ENCODE data around the gene P2RY14. TPM values are rescaled to one million over a fixed set of nuclear protein-coding genes. Genes with fewer than 3 reads are reported as not detected.

Gene P2RY14
- total RNA-seq, 1 donor from 2014 or later: not detected

DNA sequence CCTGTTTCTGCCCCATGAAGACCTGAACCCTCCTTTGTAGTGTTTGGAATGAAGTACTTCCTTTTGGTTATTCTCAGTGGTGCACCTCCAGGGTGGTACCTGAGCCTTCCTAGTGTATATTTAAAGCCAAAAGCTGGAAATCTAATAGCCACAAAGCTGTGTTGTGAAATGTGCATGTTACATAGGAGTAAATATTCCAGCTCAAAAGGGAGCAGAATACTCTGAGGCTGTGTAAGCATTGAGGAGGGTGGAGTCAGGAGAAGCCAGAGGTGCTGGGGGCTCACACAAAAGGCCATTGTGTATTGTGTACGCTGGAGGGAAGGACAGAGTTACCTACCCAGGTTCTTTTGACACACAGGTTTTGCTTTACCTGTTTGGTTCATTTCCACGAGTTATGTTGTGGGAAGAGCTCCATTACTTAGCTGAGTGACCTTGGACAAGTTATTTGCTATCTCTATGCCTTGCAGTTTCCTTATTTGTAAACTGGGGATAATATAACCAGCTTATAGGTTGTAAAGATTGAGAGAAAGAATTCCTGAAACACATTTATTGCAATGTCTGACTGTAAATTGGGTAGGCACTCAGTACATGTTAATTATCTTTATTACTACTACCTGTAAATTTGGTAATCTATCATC lies 100.0 kb downstream of the P2RY14 start:
- H3F3A ChIP-seq (ENCODE audit: low read depth): no peaks in the 10 kb centered on the region
- Mint-ChIP-seq H3K27me3 (ENCODE audit: insufficient read depth, low read depth) (peaks cover 2% of the 10 kb centered on the region), H3K9me3 (no peaks in the 10 kb centered on the region), H3K27ac (no peak overlapping the region), H3K36me3 (peaks cover 2% of the 10 kb centered on the region), H3K4me1 (peaks cover 3% of the 10 kb centered on the region), H3K4me3 (no peak overlapping the region)
- H3K27me3 ChIP-seq: no peaks in the 10 kb centered on the region
- H3K4me3 ChIP-seq: no peak overlapping the region
- H3K9me3 ChIP-seq (ENCODE audit: low read depth): no peaks in the 10 kb centered on the region
- no peaks in the 10 kb centered on the region for H4K20me1 ChIP-seq (ENCODE audit: low read depth)
- no peak overlapping the region for H3K27ac ChIP-seq
- H3K4me1 ChIP-seq: no peaks in the 10 kb centered on the region
- H3K9ac ChIP-seq: no peak overlapping the region
- no peaks in the 10 kb centered on the region for H3K36me3 ChIP-seq
- no peak for DNase-seq (ENCODE audit: low spot score)
- no peak overlapping the region for H2AFZ ChIP-seq (replicated peaks)
- no peak overlapping the region for H3K4me2 ChIP-seq
- H3K79me2 ChIP-seq (ENCODE audit: low read depth): no peaks in the 10 kb centered on the region
- TF ChIP-seq, protein P1, sequence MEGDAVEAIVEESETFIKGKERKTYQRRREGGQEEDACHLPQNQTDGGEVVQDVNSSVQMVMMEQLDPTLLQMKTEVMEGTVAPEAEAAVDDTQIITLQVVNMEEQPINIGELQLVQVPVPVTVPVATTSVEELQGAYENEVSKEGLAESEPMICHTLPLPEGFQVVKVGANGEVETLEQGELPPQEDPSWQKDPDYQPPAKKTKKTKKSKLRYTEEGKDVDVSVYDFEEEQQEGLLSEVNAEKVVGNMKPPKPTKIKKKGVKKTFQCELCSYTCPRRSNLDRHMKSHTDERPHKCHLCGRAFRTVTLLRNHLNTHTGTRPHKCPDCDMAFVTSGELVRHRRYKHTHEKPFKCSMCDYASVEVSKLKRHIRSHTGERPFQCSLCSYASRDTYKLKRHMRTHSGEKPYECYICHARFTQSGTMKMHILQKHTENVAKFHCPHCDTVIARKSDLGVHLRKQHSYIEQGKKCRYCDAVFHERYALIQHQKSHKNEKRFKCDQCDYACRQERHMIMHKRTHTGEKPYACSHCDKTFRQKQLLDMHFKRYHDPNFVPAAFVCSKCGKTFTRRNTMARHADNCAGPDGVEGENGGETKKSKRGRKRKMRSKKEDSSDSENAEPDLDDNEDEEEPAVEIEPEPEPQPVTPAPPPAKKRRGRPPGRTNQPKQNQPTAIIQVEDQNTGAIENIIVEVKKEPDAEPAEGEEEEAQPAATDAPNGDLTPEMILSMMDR (IDR thresholded peaks at IDR 0.05): no peak
- TF ChIP-seq EZH2phosphoT487 (IDR thresholded peaks at IDR 0.05) (no peak), EZH2 (IDR thresholded peaks at IDR 0.05) (no peak)

DNA sequence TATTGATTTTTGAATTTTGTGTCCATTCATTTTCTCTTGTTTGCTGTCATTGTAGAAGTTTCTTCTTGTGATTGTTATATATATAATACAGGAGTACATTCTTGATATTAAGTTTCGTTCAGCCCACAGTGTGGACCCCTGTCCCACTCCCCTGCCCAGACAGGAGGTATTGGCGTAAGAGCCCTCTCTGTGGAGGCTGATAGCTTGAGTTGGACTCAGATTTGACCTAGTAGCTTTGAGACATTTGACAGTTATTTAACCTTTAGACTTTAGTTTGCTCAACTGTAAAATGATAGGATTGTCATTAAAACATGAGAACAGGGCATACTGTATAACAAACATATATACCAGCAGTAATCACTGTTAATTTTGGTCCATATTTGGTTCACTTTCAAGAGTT lies 102.4 kb downstream of the P2RY14 start:
- H3K4me3 Mint-ChIP-seq: no peak overlapping the region
- no peaks in the 10 kb centered on the region for H4K20me1 ChIP-seq (ENCODE audit: low read depth)
- H3K4me2 ChIP-seq: no peak overlapping the region
- TF ChIP-seq, protein P1 (IDR thresholded peaks at IDR 0.05): no peak
- TF ChIP-seq EZH2 (IDR thresholded peaks at IDR 0.05) (no peak), EZH2phosphoT487 (IDR thresholded peaks at IDR 0.05) (no peak)
- H3K27ac ChIP-seq: no peak overlapping the region
- no peaks in the 10 kb centered on the region for H3K79me2 ChIP-seq (ENCODE audit: low read depth)
- no peaks in the 10 kb centered on the region for H3K9me3 ChIP-seq (ENCODE audit: low read depth)
- H3K4me3 ChIP-seq: no peak overlapping the region
- H3K36me3 ChIP-seq: no peaks in the 10 kb centered on the region
- no peak overlapping the region for H3K9ac ChIP-seq
- no peaks in the 10 kb centered on the region for H3K27me3 ChIP-seq
- no peak for DNase-seq (ENCODE audit: low spot score)
- H3K9me3 Mint-ChIP-seq: no peaks in the 10 kb centered on the region
- H3F3A ChIP-seq (ENCODE audit: low read depth): no peaks in the 10 kb centered on the region
- H3K36me3 Mint-ChIP-seq: no peaks in the 10 kb centered on the region
- H3K27ac Mint-ChIP-seq: no peak overlapping the region
- peaks cover 8% of the 10 kb centered on the region for H3K4me1 ChIP-seq
- peaks cover 22% of the 10 kb centered on the region for H3K4me1 Mint-ChIP-seq
- no peak overlapping the region for H2AFZ ChIP-seq (replicated peaks)
- peaks cover 4% of the 10 kb centered on the region for H3K27me3 Mint-ChIP-seq (ENCODE audit: insufficient read depth, low read depth)

DNA sequence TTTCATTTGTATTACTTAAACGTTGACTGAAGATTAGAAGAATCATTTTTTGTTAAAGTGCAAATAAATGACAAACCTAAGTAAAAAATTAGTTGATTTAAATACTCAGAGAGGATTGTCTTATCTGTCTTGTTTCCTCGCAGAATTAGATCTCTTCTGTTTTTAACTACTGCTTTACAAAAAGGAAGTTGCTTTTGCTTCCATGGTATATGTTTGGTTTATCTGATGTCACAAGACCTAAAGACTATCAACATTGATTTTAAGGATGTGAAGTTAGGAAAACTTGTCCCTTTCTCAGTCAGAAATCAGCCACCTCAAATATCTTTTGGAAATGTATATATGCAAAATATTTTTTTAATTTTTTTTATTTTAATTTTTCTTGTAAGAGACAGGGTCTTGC lies 104.0 kb downstream of the P2RY14 start:
- Histone ChIP-seq H3K36me3 (no peaks in the 10 kb centered on the region), H3K9me3 (ENCODE audit: low read depth) (no peaks in the 10 kb centered on the region), H3K27me3 (no peaks in the 10 kb centered on the region), H3K4me3 (no peak overlapping the region), H3K4me1 (peaks cover 8% of the 10 kb centered on the region), H3K4me2 (no peak overlapping the region), H3K79me2 (ENCODE audit: low read depth) (no peaks in the 10 kb centered on the region), H4K20me1 (ENCODE audit: low read depth) (no peaks in the 10 kb centered on the region), H3F3A (ENCODE audit: low read depth) (no peaks in the 10 kb centered on the region), H2AFZ (replicated peaks) (no peak overlapping the region), H3K9ac (no peak overlapping the region), H3K27ac (no peak overlapping the region)
- Mint-ChIP-seq H3K27ac (no peak overlapping the region), H3K4me3 (no peak overlapping the region), H3K9me3 (no peaks in the 10 kb centered on the region), H3K36me3 (no peaks in the 10 kb centered on the region), H3K4me1 (peaks cover 26% of the 10 kb centered on the region), H3K27me3 (ENCODE audit: insufficient read depth, low read depth) (peaks cover 4% of the 10 kb centered on the region)
- DNase-seq (ENCODE audit: low spot score): no peak
- TF ChIP-seq, protein P1 (IDR thresholded peaks at IDR 0.05): no peak
- no peak for TF ChIP-seq EZH2phosphoT487 (IDR thresholded peaks at IDR 0.05)
- no peak for TF ChIP-seq EZH2 (IDR thresholded peaks at IDR 0.05)

Measured in neural progenitor cell (in vitro differentiated cells).